ENCODE results near the gene AXIN2. TPM values are rescaled to one million over a fixed set of nuclear protein-coding genes. Genes with fewer than 3 reads are reported as not detected.
"Not testable (repeated sequence)": the region's sequence is repeated elsewhere in the genome, so short reads cannot be mapped to it uniquely, and the experiment has no call there.

Gene AXIN2
- total RNA-seq, 1 donor from 2014 or later: 53.4 TPM

DNA sequence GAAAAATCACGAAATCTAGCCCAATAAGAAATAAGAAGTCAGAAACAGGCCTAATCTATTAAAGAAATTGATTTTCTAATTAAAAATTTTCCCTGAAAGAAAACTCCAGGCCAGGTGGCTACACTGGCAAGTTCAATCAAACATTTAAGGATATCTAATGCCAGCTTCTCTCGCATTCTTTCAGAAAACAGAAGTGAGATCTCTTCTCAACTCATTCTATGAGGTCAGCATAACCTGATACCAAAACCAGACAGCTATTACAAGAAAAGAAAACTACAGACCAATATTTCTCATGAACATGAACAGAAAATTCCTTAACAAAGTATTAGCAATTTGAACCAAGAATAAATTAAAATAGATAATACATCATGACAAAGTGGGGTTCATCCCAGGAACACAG, 52.4 kb downstream of the AXIN2 start:
- intact Hi-C loops (cut with DNase I): no loop called here
- Histone ChIP-seq H3K36me3 (no peaks in the 10 kb centered on the region), H3K27me3 (ENCODE audit: low read depth) (no peaks in the 10 kb centered on the region), H3K4me3 (no peak overlapping the region), H3K9me3 (no peaks in the 10 kb centered on the region), H3K27ac (no peak overlapping the region), H3K4me1 (no peaks in the 10 kb centered on the region)
- ATAC-seq: no peak
- TF ChIP-seq CTCF (IDR thresholded peaks at IDR 0.05): no peak
- DNase-seq: no peak

DNA sequence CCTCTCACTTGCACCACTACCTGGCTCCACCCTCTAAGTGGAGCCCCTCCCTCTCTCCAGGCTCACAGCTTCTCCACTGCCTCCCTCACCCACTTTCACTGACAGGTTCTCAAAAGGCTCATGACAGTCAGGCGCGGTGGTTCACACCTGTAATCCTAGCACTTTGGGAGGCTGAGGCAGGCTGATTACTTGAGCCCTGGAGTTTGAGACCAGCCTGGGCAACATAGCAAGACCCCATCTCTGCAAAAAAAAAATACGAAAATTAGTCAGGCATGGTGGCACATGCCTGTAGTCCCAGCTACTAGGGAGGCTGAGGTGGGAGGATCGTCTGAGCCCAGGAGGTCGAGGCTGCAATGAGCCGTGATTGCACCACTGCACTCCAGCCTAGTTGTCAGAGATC, 56.8 kb downstream of the AXIN2 start:
- DNase-seq; intact Hi-C loops (cut with DNase I); H3K27ac ChIP-seq: not testable (repeated sequence)

GRCh38 chr17:65504141-65504540, 57.3 kb downstream of the AXIN2 start:
- H3K36me3 ChIP-seq: no peaks in the 10 kb centered on the region
- no peaks in the 10 kb centered on the region for H3K4me1 ChIP-seq
- H3K4me3 ChIP-seq: no peak overlapping the region
- DNase-seq: no peak
- peak in 1 of 2 donors; percentile 11 for ATAC-seq
- TF ChIP-seq CTCF (IDR thresholded peaks at IDR 0.05): no peak
- H3K9me3 ChIP-seq: no peaks in the 10 kb centered on the region
- no peak overlapping the region for H3K27ac ChIP-seq
- intact Hi-C loops (cut with DNase I): no loop called here
- no peaks in the 10 kb centered on the region for H3K27me3 ChIP-seq (ENCODE audit: low read depth)

More for the DNA sequence above, 56.8 kb downstream of the AXIN2 start:
- H3K9me3 ChIP-seq; H3K36me3 ChIP-seq; H3K27me3 ChIP-seq (ENCODE audit: low read depth); H3K4me1 ChIP-seq; H3K4me3 ChIP-seq: not testable (repeated sequence)
- peak in 1 of 2 donors; percentile 27 for ATAC-seq

- intact Hi-C loops (cut with DNase I): no loop called here
- no peak for TF ChIP-seq CTCF (IDR thresholded peaks at IDR 0.05)
- Histone ChIP-seq H3K27ac (no peak overlapping the region), H3K4me3 (no peak overlapping the region), H3K4me1 (no peaks in the 10 kb centered on the region), H3K36me3 (no peaks in the 10 kb centered on the region), H3K27me3 (ENCODE audit: low read depth) (no peaks in the 10 kb centered on the region), H3K9me3 (no peaks in the 10 kb centered on the region)
- DNase-seq: no peak
- no peak for ATAC-seq
These were observed 57.9 kb downstream of the AXIN2 start for GRCh38 chr17:65503557-65503956.

DNA sequence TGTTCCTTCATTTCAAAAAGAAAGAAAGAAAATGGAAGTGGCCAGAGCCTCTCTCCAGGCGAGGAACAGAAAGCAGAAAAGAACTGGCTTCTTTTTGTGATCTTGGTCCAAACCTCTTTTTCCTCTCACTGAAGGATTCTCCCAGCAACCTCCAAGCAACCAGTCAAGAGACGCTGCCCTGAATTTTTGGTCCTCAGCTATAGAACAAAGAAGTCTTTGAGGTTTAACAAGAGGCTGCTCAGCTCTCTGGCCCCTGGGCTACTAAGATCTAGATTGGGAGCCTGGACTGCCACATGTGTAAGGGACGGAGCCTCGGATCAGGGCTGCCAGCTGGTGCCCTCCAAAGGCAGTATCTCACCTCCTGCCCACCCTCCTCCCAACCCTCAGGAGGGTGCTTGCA, 62.6 kb downstream of the AXIN2 start:
- H3K27ac ChIP-seq: no peak overlapping the region
- H3K4me1 ChIP-seq: peaks cover 5% of the 10 kb centered on the region
- no peaks in the 10 kb centered on the region for H3K27me3 ChIP-seq (ENCODE audit: low read depth)
- no peak for TF ChIP-seq CTCF (IDR thresholded peaks at IDR 0.05)
- H3K4me3 ChIP-seq: no peak overlapping the region
- no peaks in the 10 kb centered on the region for H3K36me3 ChIP-seq
- H3K9me3 ChIP-seq: no peaks in the 10 kb centered on the region
- intact Hi-C loops (cut with DNase I): no loop called here
- no peak for DNase-seq
- no peak for ATAC-seq

DNA sequence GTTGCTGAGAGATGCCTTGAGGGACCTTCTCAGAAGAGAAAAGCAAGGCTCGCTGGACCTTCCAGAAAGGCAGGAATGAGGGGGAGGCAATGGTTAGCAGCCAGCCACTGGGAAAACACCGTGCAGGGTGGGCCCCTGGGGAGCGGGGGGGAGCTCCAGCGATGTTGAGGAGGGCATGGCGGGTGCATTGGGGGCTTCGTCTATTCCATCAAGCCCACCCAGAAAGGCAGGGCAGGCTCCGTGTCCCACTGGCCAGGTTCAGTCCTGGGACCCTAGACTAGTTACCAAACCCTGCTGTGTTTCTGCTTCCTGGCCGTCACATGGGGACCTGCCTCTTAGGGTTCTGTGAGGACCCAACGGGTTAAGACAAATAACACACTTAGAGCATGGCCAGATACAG, 64.6 kb downstream of the AXIN2 start:
- H3K27ac ChIP-seq: no peak overlapping the region
- intact Hi-C loops (cut with DNase I): no loop called here
- H3K4me3 ChIP-seq: no peak overlapping the region
- no peak for TF ChIP-seq CTCF (IDR thresholded peaks at IDR 0.05)
- no peak for ATAC-seq
- H3K36me3 ChIP-seq: no peaks in the 10 kb centered on the region
- no peak for DNase-seq
- H3K9me3 ChIP-seq: no peaks in the 10 kb centered on the region
- no peaks in the 10 kb centered on the region for H3K27me3 ChIP-seq (ENCODE audit: low read depth)
- peaks cover 5% of the 10 kb centered on the region for H3K4me1 ChIP-seq

All from lower lobe of right lung (tissue), 2 donors.